Gastrocnemius medialis (tissue), 4 donors: ENCODE data around the gene VMP1.

Experiments
- CTCF ChIP-seq, 5 experiments: fragments of 450-650 bp in 3 of 5; fragments of 200-600 bp in 2 of 5; sonication (generic) in 2 of 5; IDR thresholded peaks in 4 of 5; conservative IDR thresholded peaks in 1 of 5; 1 replicate in 4 of 5; 2 replicates in 1 of 5; pipeline ENCODE4 v1.5.1; 2016 to 2019; ENCODE audit warnings: antibody characterized with exemption in 5 of 5, mild to moderate bottlenecking in 3 of 5, moderate library complexity in 3 of 5
- POLR2A ChIP-seq, 2 donors: fragments of 450-650 bp; IDR thresholded peaks; one replicate each; pipeline ENCODE4 v1.6.1; 2017; ENCODE audit warnings: antibody characterized with exemption in 2 of 2, mild to moderate bottlenecking in 2 of 2, moderate library complexity in 2 of 2

- TF ChIP-seq CTCF (IDR thresholded peaks at IDR 0.05 in 4 of 5, conservative IDR thresholded peaks at IDR 0.05 in 1 of 5): no peak
- TF ChIP-seq POLR2A (IDR thresholded peaks at IDR 0.05): no peak
Measured at GRCh38 chr17:59702304-59702703, 5.2 kb upstream of the VMP1 start.
